Keratinocyte (primary cell): ENCODE data around the gene SPTLC3. TPM values are rescaled to one million over a fixed set of nuclear protein-coding genes. Genes with fewer than 3 reads are reported as not detected.

Source experiments
- DNase-seq: peaks from one replicate; pipeline ENCODE4 v3.0.0-alpha.2; 2011; ENCODE audit warnings: low read depth, missing footprints, low spot score
- FAIRE-seq: peaks from 2 replicates; lab custom pipeline; 2011; peaks lifted over from hg19 to GRCh38; lab: Jason Lieb, UNC
- H2AFZ ChIP-seq: 2 replicates; pipeline ENCODE4 v1.6.0; 2012; ENCODE audit warnings: low read length, control low read depth, inconsistent platforms; ENCODE audit not compliant: control insufficient read depth
- H3K27ac ChIP-seq: 2 replicates; pipeline ENCODE4 v1.5.1; 2011; ENCODE audit warnings: low read length; ENCODE audit not compliant: control insufficient read depth, insufficient read depth
- H3K27me3 ChIP-seq: 3 replicates; pipeline ENCODE4 v1.6.0; 2011; ENCODE audit warnings: low read length; ENCODE audit not compliant: control insufficient read depth, insufficient read depth; ENCODE audit errors: extremely low read depth
- H3K36me3 ChIP-seq, 2 experiments: 2 replicates in 1 of 2; 3 replicates in 1 of 2; pipeline ENCODE4 v1.5.1; 2011; ENCODE audit warnings: low read length in 2 of 2, mild to moderate bottlenecking in 1 of 2; ENCODE audit not compliant: control insufficient read depth in 2 of 2, insufficient read depth in 2 of 2; ENCODE audit errors: extremely low read depth in 1 of 2
- H3K4me1 ChIP-seq: 3 replicates; pipeline ENCODE4 v1.5.1; 2011; ENCODE audit warnings: low read length; ENCODE audit not compliant: control insufficient read depth, insufficient read depth; ENCODE audit errors: extremely low read depth
- H3K4me2 ChIP-seq: 3 replicates; pipeline ENCODE4 v1.6.0; 2011; ENCODE audit warnings: low read depth, low read length; ENCODE audit not compliant: control insufficient read depth, insufficient read depth; ENCODE audit errors: extremely low read depth
- H3K4me3 ChIP-seq, 3 experiments: fragments of 200-600 bp in 1 of 3; sonication (generic) in 1 of 3; 2 replicates in 2 of 3; 3 replicates in 1 of 3; pipeline ENCODE4 v1.5.1; 2011 to 2016; ENCODE audit warnings: low read length in 3 of 3, mild to moderate bottlenecking in 3 of 3, control low read depth in 2 of 3, inconsistent platforms in 1 of 3, low read depth in 1 of 3, mixed read lengths in 1 of 3, mixed run types in 1 of 3, moderate library complexity in 1 of 3; ENCODE audit not compliant: control insufficient read depth in 2 of 3, insufficient read depth in 2 of 3; ENCODE audit errors: extremely low read depth in 1 of 3
- H3K79me2 ChIP-seq: 2 replicates; pipeline ENCODE4 v1.6.0; 2012; ENCODE audit warnings: low read length; ENCODE audit not compliant: control insufficient read depth, insufficient read depth
- H3K9ac ChIP-seq: 3 replicates; pipeline ENCODE4 v1.6.0; 2011; ENCODE audit warnings: low read length; ENCODE audit not compliant: control insufficient read depth, insufficient read depth; ENCODE audit errors: extremely low read depth
- H3K9me1 ChIP-seq: 3 replicates; pipeline ENCODE4 v1.6.0; 2011; ENCODE audit warnings: low read length; ENCODE audit not compliant: control insufficient read depth, insufficient read depth; ENCODE audit errors: extremely low read depth
- H3K9me3 ChIP-seq: 2 replicates; pipeline ENCODE4 v1.5.1; 2012; ENCODE audit warnings: low read depth, low read length; ENCODE audit not compliant: control insufficient read depth
- H4K20me1 ChIP-seq: 3 replicates; pipeline ENCODE4 v1.6.0; 2011; ENCODE audit warnings: low read length; ENCODE audit not compliant: control insufficient read depth, insufficient read depth; ENCODE audit errors: extremely low read depth
- CTCF ChIP-seq, 3 experiments: IDR thresholded peaks in 1 of 3; conservative IDR thresholded peaks in 1 of 3; optimal IDR thresholded peaks in 1 of 3; 2 replicates in 2 of 3; 3 replicates in 1 of 3; pipeline versions ENCODE3 to v1.5.1; 2011; ENCODE audit warnings: low read length in 3 of 3, mild to moderate bottlenecking in 3 of 3, moderate library complexity in 2 of 3, control low read depth in 1 of 3, inconsistent platforms in 1 of 3; ENCODE audit not compliant: insufficient read depth in 2 of 3; ENCODE audit errors: extremely low read depth in 1 of 3
- EZH2 ChIP-seq: IDR thresholded peaks from one replicate; pipeline ENCODE4 v1.6.1; 2012; ENCODE audit warnings: inconsistent platforms, mild to moderate bottlenecking, low read length, moderate library complexity
- dilution Hi-C: fragments of 300-500 bp; cut with MboI; formaldehyde crosslinking; loops from one replicate; pipeline ENCODE4 v1.7.0; 2020; ENCODE audit warnings: low sequenced_read_pairs; ENCODE audit not compliant: extremely low pct_ligation_motif_present
- polyA plus RNA-seq, 5 experiments: library from polyadenylated mRNA; depleted of rRNA in 3 of 5; stranded (reverse) in 3 of 5; stranded (forward) in 1 of 5; unstranded in 1 of 5; fragments of >200 nt; gene quantifications; 1 replicate in 1 of 5; 2 replicates in 3 of 5; 3 replicates in 1 of 5; pipeline versions ENCODE4 v1.2.1 to v1.2.3, GENCODE V29; 2011 to 2012; ENCODE audit warnings: missing spikeins in 2 of 5, low read depth in 1 of 5, low replicate concordance in 1 of 5

SPTLC3 gene
- polyA plus RNA-seq, 1 donor (not counting 4 experiments of a cell fraction or from before 2014, with no cell fraction given) = 11.4 TPM

GRCh38 chr20:13140775-13141174 is 132.0 kb downstream of the SPTLC3 start:
- H3K9me3 ChIP-seq = no peaks in the 10 kb centered on the region
- H3K79me2 ChIP-seq = no peaks in the 10 kb centered on the region
- H4K20me1 ChIP-seq = no peaks in the 10 kb centered on the region
- no peak overlapping the region for H2AFZ ChIP-seq
- no peaks in the 10 kb centered on the region for H3K9me1 ChIP-seq
- no peaks in the 10 kb centered on the region for H3K27me3 ChIP-seq
- H3K27ac ChIP-seq = no peak overlapping the region
- no peak overlapping the region for H3K4me3 ChIP-seq
- dilution Hi-C loops = no loop called here
- no peak overlapping the region for H3K4me2 ChIP-seq
- TF ChIP-seq EZH2 = no peak
- TF ChIP-seq CTCF (optimal IDR thresholded peaks at IDR 0.05 in 1 of 3, IDR thresholded peaks at IDR 0.05 in 1 of 3, conservative IDR thresholded peaks at IDR 0.05 in 1 of 3; ENCODE audit: extremely low read depth in 1 of 3, insufficient read depth in 2 of 3, low read length in 3 of 3) = no peak
- no peak for DNase-seq
- FAIRE-seq = no peak
- H3K4me1 ChIP-seq = no peaks in the 10 kb centered on the region
- peaks cover 0 to 2% of the 10 kb centered on the region in 2 experiments for H3K36me3 ChIP-seq
- H3K9ac ChIP-seq = no peak overlapping the region

- H3K9me3 ChIP-seq = no peaks in the 10 kb centered on the region
- H3K9me1 ChIP-seq = no peaks in the 10 kb centered on the region
- H3K36me3 ChIP-seq = peaks cover 0 to 2% of the 10 kb centered on the region in 2 experiments
- no peak overlapping the region for H3K4me3 ChIP-seq
- dilution Hi-C loops = no loop called here
- no peaks in the 10 kb centered on the region for H3K27me3 ChIP-seq
- H3K4me1 ChIP-seq = no peaks in the 10 kb centered on the region
- DNase-seq = no peak
- no peaks in the 10 kb centered on the region for H3K79me2 ChIP-seq
- TF ChIP-seq EZH2 (no peak), CTCF (optimal IDR thresholded peaks at IDR 0.05 in 1 of 3, IDR thresholded peaks at IDR 0.05 in 1 of 3, conservative IDR thresholded peaks at IDR 0.05 in 1 of 3; ENCODE audit: extremely low read depth in 1 of 3, insufficient read depth in 2 of 3, low read length in 3 of 3) (no peak)
- no peak for FAIRE-seq
- no peak overlapping the region for H2AFZ ChIP-seq
- no peak overlapping the region for H3K27ac ChIP-seq
- no peak overlapping the region for H3K4me2 ChIP-seq
- no peaks in the 10 kb centered on the region for H4K20me1 ChIP-seq
- H3K9ac ChIP-seq = no peak overlapping the region
These were observed 132.8 kb downstream of the SPTLC3 start for GRCh38 chr20:13141546-13141945.
